ENCODE data around the gene ZNF554.
A peak's percentile ranks its signal among the peaks of the same experiment; 100 is the strongest.

ZNF554 gene

GRCh38 chr19:2877398-2878331 lies 58.0 kb downstream of the ZNF554 start:
- no peak for DNase-seq

GRCh38 chr19:2883686-2884439 lies 64.2 kb downstream of the ZNF554 start:
- peak in 1 of 2 experiments; percentile 29 for DNase-seq

DNA sequence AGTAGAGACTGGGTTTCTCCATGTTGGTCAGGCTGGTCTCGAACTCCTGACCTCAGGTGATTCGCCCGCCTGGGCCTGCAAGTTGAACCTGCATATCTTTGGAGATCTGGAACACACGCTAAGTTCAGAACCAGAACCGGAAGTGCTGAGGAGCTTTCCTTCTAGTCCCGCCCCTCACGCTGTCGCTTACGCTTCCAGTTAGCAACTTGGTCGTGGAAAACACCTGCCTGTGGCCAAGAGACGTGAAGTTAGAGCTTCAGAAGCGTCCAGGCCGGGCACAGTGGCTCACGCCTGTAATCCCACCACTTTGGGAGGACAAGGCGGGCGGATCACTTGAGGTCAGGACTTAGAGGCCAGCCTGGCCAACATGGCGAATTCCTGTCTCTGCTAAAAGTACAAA lies 66.1 kb downstream of the ZNF554 start:
- DNase-seq, result no peak
